K562 (cell line): ENCODE results near the gene PLA2G4D. TPM values are rescaled to one million over a fixed set of nuclear protein-coding genes. Genes with fewer than 3 reads are reported as not detected.

ENCODE experiments used
- ATAC-seq: fragments of 200-7000 bp; cut with Tn5 transposase; 3 replicates; pipeline ENCODE4 v1.9.1; 2020; ENCODE audit warnings: moderate library complexity
- BruUV-seq: library from RNA; stranded (reverse); fragments of 400-500 nt; replicated peaks from 2 replicates; lab custom pipeline; 2021; lab: Mats Ljungman, UMichigan
- CTCF ChIA-PET: fragments of 300-600 bp; formaldehyde crosslinking; extraction: SDS; loops from one replicate; lab custom pipeline; 2021; ENCODE audit warnings: low intra/inter-chr PET ratio; lab: Yijun Ruan, JAX
- POLR2A ChIA-PET: fragments of 300-600, 350-650 bp; sonication (Branson Sonifier 250); formaldehyde crosslinking; extraction: SDS; loops from one replicate; lab custom pipeline; 2021; ENCODE audit warnings: antibody characterized with exemption, inconsistent platforms; lab: Yijun Ruan, JAX
- DNase-seq, 4 experiments: peaks; one replicate each; pipeline versions ENCODE4 v3.0.0 to v3.0.0-alpha.2; 2011 to 2018; ENCODE audit warnings: low spot score in 3 of 4, mixed read lengths in 3 of 4; ENCODE audit errors: extremely low read depth in 1 of 4
- FAIRE-seq: peaks from 2 replicates; lab custom pipeline; 2011; peaks lifted over from hg19 to GRCh38; lab: Jason Lieb, UNC
- H2AFZ ChIP-seq: 2 replicates; pipeline ENCODE4 v1.6.0; 2011; ENCODE audit warnings: low read depth, low read length, control low read depth, inconsistent platforms
- H3K27ac ChIP-seq: fragments of 200-600 bp; 3 replicates; pipeline ENCODE4 v1.8.0; 2011; ENCODE audit warnings: low read depth, mild to moderate bottlenecking, control low read depth, inconsistent platforms, low read length, moderate library complexity, mixed read lengths; ENCODE audit errors: extremely low read depth
- H3K27me3 ChIP-seq, 2 experiments: fragments of 300-600 bp in 1 of 2; 2 replicates in 1 of 2; 3 replicates in 1 of 2; pipeline versions ENCODE4 v1.6.0 to v1.8.0; 2011; ENCODE audit warnings: inconsistent platforms in 2 of 2, low read length in 2 of 2, mild to moderate bottlenecking in 1 of 2, mixed read lengths in 1 of 2, moderate library complexity in 1 of 2; ENCODE audit not compliant: control insufficient read depth in 2 of 2, insufficient read depth in 2 of 2
- H3K36me3 ChIP-seq: fragments of 300-600 bp; 3 replicates; pipeline ENCODE4 v1.8.0; 2011; ENCODE audit warnings: mild to moderate bottlenecking, low read length, inconsistent platforms; ENCODE audit not compliant: control insufficient read depth, insufficient read depth
- H3K4me1 ChIP-seq, 2 experiments: fragments of 200-600 bp in 1 of 2; replicated peaks in 1 of 2; 2 replicates in 1 of 2; 3 replicates in 1 of 2; pipeline versions ENCODE4 v1.5.1 to v1.8.0; 2011; ENCODE audit warnings: inconsistent platforms in 2 of 2, low read length in 2 of 2, mild to moderate bottlenecking in 1 of 2, mixed read lengths in 1 of 2, moderate library complexity in 1 of 2; ENCODE audit not compliant: control insufficient read depth in 2 of 2, insufficient read depth in 2 of 2
- H3K4me2 ChIP-seq: 2 replicates; pipeline ENCODE4 v1.6.1; 2011; ENCODE audit warnings: low read length, control low read depth, inconsistent platforms, mixed read lengths; ENCODE audit not compliant: insufficient read depth
- H3K4me3 ChIP-seq: fragments of 200-600 bp; sonication (generic), shearing (Covaris generic); 2 replicates; pipeline ENCODE4 v1.5.1; 2016; ENCODE audit warnings: control low read depth, inconsistent platforms
- H3K79me2 ChIP-seq: fragments of 200-600 bp; 3 replicates; pipeline ENCODE4 v1.8.0; 2011; ENCODE audit warnings: low read length, inconsistent platforms; ENCODE audit not compliant: control insufficient read depth, insufficient read depth
- H3K9ac ChIP-seq, 2 experiments: 2 replicates each; pipeline versions ENCODE4 v1.6.0 to v1.6.1; 2011; ENCODE audit warnings: low read depth in 2 of 2, low read length in 2 of 2, control low read depth in 1 of 2, inconsistent platforms in 1 of 2, mild to moderate bottlenecking in 1 of 2, mixed read lengths in 1 of 2; ENCODE audit not compliant: insufficient read depth in 1 of 2
- H3K9me1 ChIP-seq: one replicate; pipeline ENCODE4 v1.6.0; 2011; ENCODE audit warnings: inconsistent platforms, mild to moderate bottlenecking, low read length, moderate library complexity; ENCODE audit not compliant: control insufficient read depth, insufficient read depth
- H3K9me3 ChIP-seq: replicated peaks from 2 replicates; pipeline ENCODE4 v1.5.1; 2011; ENCODE audit warnings: low read depth, low read length, inconsistent platforms; ENCODE audit not compliant: control insufficient read depth, insufficient read depth
- H4K20me1 ChIP-seq: replicated peaks from 2 replicates; pipeline ENCODE4 v1.6.1; 2011; ENCODE audit warnings: low read length, inconsistent platforms, mixed read lengths; ENCODE audit not compliant: control insufficient read depth, insufficient read depth
- BCOR ChIP-seq: fragments of 450-650 bp; IDR thresholded peaks from 2 replicates; pipeline ENCODE4 v1.6.1; 2016
- CREB1 ChIP-seq, 2 experiments: sonication (generic) in 1 of 2; formaldehyde crosslinking in 1 of 2; IDR thresholded peaks; 2 replicates each; pipeline versions ENCODE4 v1.6.1 to v1.8.0; 2012 to 2022; ENCODE audit warnings: inconsistent platforms in 1 of 2, mild to moderate bottlenecking in 1 of 2, missing genetic modification reagents in 1 of 2, moderate library complexity in 1 of 2
- NKRF ChIP-seq: fragments of 450-650 bp; IDR thresholded peaks from 2 replicates; pipeline ENCODE4 v1.6.1; 2016; ENCODE audit warnings: borderline replicate concordance
- NR0B1 ChIP-seq: fragments of 450-650 bp; IDR thresholded peaks from one replicate; pipeline ENCODE4 v1.6.1; 2018; ENCODE audit warnings: mild to moderate bottlenecking, moderate library complexity; ENCODE audit not compliant: partially characterized antibody
- RBM25 ChIP-seq: fragments of 200-400 bp; formaldehyde crosslinking; IDR thresholded peaks from 2 replicates; pipeline ENCODE4 v1.6.1; 2018; ENCODE audit warnings: low read length, low read depth, moderate library complexity; ENCODE audit not compliant: severe bottlenecking
- SFPQ ChIP-seq: fragments of 200-400 bp; formaldehyde crosslinking; IDR thresholded peaks from 2 replicates; pipeline ENCODE4 v1.6.1; 2017; ENCODE audit warnings: mild to moderate bottlenecking, low read depth, low read length, moderate library complexity
- SIRT6 ChIP-seq: IDR thresholded peaks from one replicate; pipeline ENCODE4 v1.6.1; 2012; ENCODE audit warnings: low read depth, mild to moderate bottlenecking, control low read depth, inconsistent platforms, low read length, moderate library complexity
- SLC30A9 ChIP-seq: fragments of 250-450 bp; sonication (Bioruptor Pico); IDR thresholded peaks from 2 replicates; pipeline ENCODE4 v1.8.0; 2022; ENCODE audit warnings: mild to moderate bottlenecking, moderate library complexity
- SREBF2 ChIP-seq: sonication (generic); formaldehyde crosslinking; IDR thresholded peaks from 2 replicates; pipeline ENCODE4 v1.4.0; 2020; ENCODE audit warnings: mild to moderate bottlenecking, missing genetic modification reagents
- THRB ChIP-seq: fragments of 450-650 bp; formaldehyde crosslinking; conservative IDR thresholded peaks from 2 replicates; pipeline ENCODE4 v1.4.0; 2022; ENCODE audit warnings: mild to moderate bottlenecking, missing genetic modification characterization
- ZFP36 ChIP-seq: fragments of 150-350 bp; IDR thresholded peaks from 2 replicates; pipeline ENCODE4 v1.6.1; 2018; ENCODE audit warnings: low read length, low read depth; ENCODE audit not compliant: partially characterized antibody
- ZNF449 ChIP-seq: fragments of 250-450 bp; sonication (Bioruptor Pico); IDR thresholded peaks from 2 replicates; pipeline ENCODE4 v1.8.0; 2022; ENCODE audit warnings: moderate library complexity, mild to moderate bottlenecking, inconsistent platforms
- WGBS: fragments of 100-300 bp; shearing (Covaris generic); methylation state at CpG from one replicate; pipeline ENCODE4 v1.1.6; 2016; ENCODE audit warnings: low coverage, mixed read lengths; ENCODE audit not compliant: insufficient coverage; ENCODE audit errors: missing lambda C conversion rate; 5-methylcytosine and 5-hydroxymethylcytosine counted together
- in situ Hi-C: fragments of 300-500 bp; cut with MboI; formaldehyde crosslinking; loops from 4 replicates; pipeline ENCODE4 v1.15.0; 2018; ENCODE audit warnings: inconsistent platforms, mixed read lengths
- intact Hi-C: fragments of 100-400 bp; cut with micrococcal nuclease; formaldehyde crosslinking; loops from 2 replicates; pipeline ENCODE4 v1.14.2; 2022
- polyA plus RNA-seq, 8 experiments: library from polyadenylated mRNA; depleted of rRNA in 4 of 8; stranded (reverse) in 5 of 8; unstranded in 3 of 8; fragments of >200 nt; fragmentation: Nextera tagmentation in 2 of 8; fragmentation: Illumina TruSeq in 1 of 8; extraction: Ambion mirVana in 2 of 8; extraction: Trizol in 1 of 8; gene quantifications; 2 replicates each; pipeline versions ENCODE4 v1.2.1 to v1.2.3, GENCODE V29; 2011 to 2014; ENCODE audit warnings: inconsistent platforms in 1 of 8, missing spikeins in 1 of 8
- total RNA-seq, 7 experiments: library from RNA; depleted of rRNA in 6 of 7; stranded (reverse); fragments of >200 nt in 6 of 7; fragmentation: Illumina TruSeq in 2 of 7; extraction: Trizol in 2 of 7; gene quantifications; 2 replicates each; pipeline versions ENCODE4 v1.2.1 to v1.2.3, GENCODE V29; 2011 to 2021; ENCODE audit warnings: low replicate concordance in 1 of 7

The PLA2G4D gene
- total and polyA plus RNA-seq, 9 of the 15 experiments (the other 6 are each of a cell fraction or from before 2014, with no cell fraction given): 0.04 TPM; not detected in 8

GRCh38 chr15:42090370-42090769 is 4.0 kb downstream of the PLA2G4D start (continued):
- TF ChIP-seq SIRT6: no peak
- TF ChIP-seq CREB1 (IDR thresholded peaks at IDR 0.05): no peak
- no peak for TF ChIP-seq CREB1 (CRISPR knock-in tag; IDR thresholded peaks at IDR 0.05)
- TF ChIP-seq ZNF449 (CRISPR knock-in tag): no peak

GRCh38 chr15:42089942-42090341 is 4.4 kb downstream of the PLA2G4D start:
- Histone ChIP-seq H3K36me3 (no peaks in the 10 kb centered on the region), H2AFZ (no peak overlapping the region), H3K4me1 (peaks cover 0 to 3% of the 10 kb centered on the region in 2 experiments; a peak in 1 of 5 replicates), H3K27ac (no peak overlapping the region), H3K27me3 (peaks cover 39 to 75% of the 10 kb centered on the region in 2 experiments), H3K9me1 (no peaks in the 10 kb centered on the region), H3K79me2 (no peaks in the 10 kb centered on the region), H4K20me1 (0 out of 2 replicates have a peak, but pooled peaks cover 5% of the 10 kb centered on the region), H3K9ac (no peak overlapping the region), H3K4me2 (no peak overlapping the region), H3K9me3 (no peaks in the 10 kb centered on the region), H3K4me3 (no peak overlapping the region)
- no peak for DNase-seq
- no peak for ATAC-seq
- intact Hi-C loops: no loop called here
- 4% methylated on average over 4 of the region's 4 CpGs for WGBS
- in situ Hi-C loops: no loop called here
- no TSS peak for BruUV-seq
- ChIA-PET CTCF (no interaction called here), POLR2A (interaction anchor here (0.6 kb wide), 1 partner anchor 44 kb away, joined by 3 read pairs; no protein-coding TSS in a partner anchor)
- no peak for FAIRE-seq
- peak; percentile 61; the same call in 1 of the 2 replicates for TF ChIP-seq BCOR
- no peak for TF ChIP-seq SREBF2 (CRISPR knock-in tag)
- TF ChIP-seq SLC30A9 (CRISPR knock-in tag): no peak
- no peak for TF ChIP-seq SFPQ
- peak; percentile 58 for TF ChIP-seq ZFP36
- TF ChIP-seq THRB (CRISPR knock-in tag): no peak
- peak; percentile 72 for TF ChIP-seq RBM25
- TF ChIP-seq NR0B1: no peak
- TF ChIP-seq NKRF: no peak
